HCT116 (cell line): Measurements from ENCODE around the gene STARD5.

ENCODE experiments used
- CEBPB ChIP-seq: IDR thresholded peaks from 2 replicates; pipeline ENCODE4 v1.6.1; 2012; ENCODE audit warnings: low read depth
- EZH2 ChIP-seq: fragments of 200-600 bp; sonication (generic); IDR thresholded peaks from 2 replicates; pipeline ENCODE4 v1.6.1; 2017; ENCODE audit warnings: antibody characterized with exemption, mixed run types
- EZH2phosphoT487 ChIP-seq: fragments of 200-600 bp; IDR thresholded peaks from 2 replicates; pipeline ENCODE4 v1.6.1; 2018; ENCODE audit warnings: antibody characterized with exemption, borderline replicate concordance
- JUND ChIP-seq: IDR thresholded peaks from 2 replicates; pipeline ENCODE4 v1.6.1; 2012
- POLR2A ChIP-seq: IDR thresholded peaks from 2 replicates; pipeline ENCODE4 v1.7.0; 2011; ENCODE audit warnings: borderline replicate concordance; ENCODE audit not compliant: insufficient read depth, insufficient read length; ENCODE audit errors: extremely low read depth
- POLR2AphosphoS5 ChIP-seq: IDR thresholded peaks from 2 replicates; pipeline ENCODE4 v1.6.1; 2011; ENCODE audit warnings: mild to moderate bottlenecking, low read depth, low read length, moderate library complexity
- RAD21 ChIP-seq: IDR thresholded peaks from 2 replicates; pipeline ENCODE4 v1.6.1; 2012; ENCODE audit warnings: low read depth, mild to moderate bottlenecking
- SIN3A ChIP-seq: IDR thresholded peaks from 2 replicates; pipeline ENCODE4 v1.6.1; 2012; ENCODE audit warnings: low read depth
- TCF7L2 ChIP-seq: IDR thresholded peaks from 2 replicates; pipeline ENCODE4 v1.7.0; 2011; ENCODE audit warnings: borderline replicate concordance, inconsistent platforms; ENCODE audit not compliant: insufficient read depth, insufficient read length; ENCODE audit errors: extremely low read depth
- TF ChIP-seq, protein P1 (sequence below), 3 experiments: fragments of 200-600 bp in 1 of 3; sonication (generic) in 1 of 3; IDR thresholded peaks in 2 of 3; conservative IDR thresholded peaks in 1 of 3; 2 replicates each; pipeline ENCODE4 v1.5.1; 2012 to 2017; ENCODE audit warnings: low read depth in 2 of 3, low read length in 2 of 3, antibody characterized with exemption in 1 of 3, borderline replicate concordance in 1 of 3, control low read depth in 1 of 3, mild to moderate bottlenecking in 1 of 3, mixed read lengths in 1 of 3, mixed run types in 1 of 3, moderate library complexity in 1 of 3; ENCODE audit not compliant: insufficient read depth in 1 of 3
- TF ChIP-seq, protein P2 (sequence below): IDR thresholded peaks from 2 replicates; pipeline ENCODE4 v1.6.1; 2012; ENCODE audit warnings: low read depth
- TF ChIP-seq, protein P3 (sequence below): IDR thresholded peaks from 2 replicates; pipeline ENCODE4 v1.6.1; 2011; ENCODE audit warnings: mild to moderate bottlenecking, low read length, moderate library complexity; ENCODE audit not compliant: insufficient replicate concordance; ENCODE audit errors: extremely low read depth
- TF ChIP-seq, protein P4 (sequence below): IDR thresholded peaks from 2 replicates; pipeline ENCODE4 v1.6.1; 2012

DNA sequence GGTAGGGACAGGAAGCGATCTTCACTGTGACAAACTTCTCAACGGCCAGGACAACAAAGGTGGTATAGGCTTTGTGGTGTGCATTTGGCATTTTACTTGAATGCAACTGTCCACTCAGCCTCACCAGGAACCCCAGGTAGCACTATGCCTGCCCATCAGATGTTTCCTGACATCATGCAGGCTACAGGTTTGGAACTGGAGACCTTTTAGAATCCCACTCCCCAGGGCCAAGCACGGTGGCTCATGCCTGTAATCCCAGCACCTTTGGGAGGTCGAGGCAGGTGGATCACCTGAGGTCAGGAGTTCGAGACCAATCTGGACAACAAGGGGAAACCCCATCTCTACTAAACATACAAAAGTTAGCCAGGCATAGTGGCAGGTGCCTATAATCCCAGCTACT is 9.6 kb downstream of the STARD5 start:
- TF ChIP-seq RAD21 (no peak), SIN3A (no peak), POLR2A (no peak), JUND (no peak), EZH2phosphoT487 (no peak), POLR2AphosphoS5 (no peak), CEBPB (no peak), EZH2 (no peak), TCF7L2 (no peak)
- TF ChIP-seq, protein P1, sequence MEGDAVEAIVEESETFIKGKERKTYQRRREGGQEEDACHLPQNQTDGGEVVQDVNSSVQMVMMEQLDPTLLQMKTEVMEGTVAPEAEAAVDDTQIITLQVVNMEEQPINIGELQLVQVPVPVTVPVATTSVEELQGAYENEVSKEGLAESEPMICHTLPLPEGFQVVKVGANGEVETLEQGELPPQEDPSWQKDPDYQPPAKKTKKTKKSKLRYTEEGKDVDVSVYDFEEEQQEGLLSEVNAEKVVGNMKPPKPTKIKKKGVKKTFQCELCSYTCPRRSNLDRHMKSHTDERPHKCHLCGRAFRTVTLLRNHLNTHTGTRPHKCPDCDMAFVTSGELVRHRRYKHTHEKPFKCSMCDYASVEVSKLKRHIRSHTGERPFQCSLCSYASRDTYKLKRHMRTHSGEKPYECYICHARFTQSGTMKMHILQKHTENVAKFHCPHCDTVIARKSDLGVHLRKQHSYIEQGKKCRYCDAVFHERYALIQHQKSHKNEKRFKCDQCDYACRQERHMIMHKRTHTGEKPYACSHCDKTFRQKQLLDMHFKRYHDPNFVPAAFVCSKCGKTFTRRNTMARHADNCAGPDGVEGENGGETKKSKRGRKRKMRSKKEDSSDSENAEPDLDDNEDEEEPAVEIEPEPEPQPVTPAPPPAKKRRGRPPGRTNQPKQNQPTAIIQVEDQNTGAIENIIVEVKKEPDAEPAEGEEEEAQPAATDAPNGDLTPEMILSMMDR (IDR thresholded peaks at IDR 0.05 in 2 of 3, conservative IDR thresholded peaks at IDR 0.05 in 1 of 3; ENCODE audit: borderline replicate concordance in 1 of 3, insufficient read depth in 1 of 3, low read depth in 2 of 3, low read length in 2 of 3): no peak
- TF ChIP-seq, protein P2, sequence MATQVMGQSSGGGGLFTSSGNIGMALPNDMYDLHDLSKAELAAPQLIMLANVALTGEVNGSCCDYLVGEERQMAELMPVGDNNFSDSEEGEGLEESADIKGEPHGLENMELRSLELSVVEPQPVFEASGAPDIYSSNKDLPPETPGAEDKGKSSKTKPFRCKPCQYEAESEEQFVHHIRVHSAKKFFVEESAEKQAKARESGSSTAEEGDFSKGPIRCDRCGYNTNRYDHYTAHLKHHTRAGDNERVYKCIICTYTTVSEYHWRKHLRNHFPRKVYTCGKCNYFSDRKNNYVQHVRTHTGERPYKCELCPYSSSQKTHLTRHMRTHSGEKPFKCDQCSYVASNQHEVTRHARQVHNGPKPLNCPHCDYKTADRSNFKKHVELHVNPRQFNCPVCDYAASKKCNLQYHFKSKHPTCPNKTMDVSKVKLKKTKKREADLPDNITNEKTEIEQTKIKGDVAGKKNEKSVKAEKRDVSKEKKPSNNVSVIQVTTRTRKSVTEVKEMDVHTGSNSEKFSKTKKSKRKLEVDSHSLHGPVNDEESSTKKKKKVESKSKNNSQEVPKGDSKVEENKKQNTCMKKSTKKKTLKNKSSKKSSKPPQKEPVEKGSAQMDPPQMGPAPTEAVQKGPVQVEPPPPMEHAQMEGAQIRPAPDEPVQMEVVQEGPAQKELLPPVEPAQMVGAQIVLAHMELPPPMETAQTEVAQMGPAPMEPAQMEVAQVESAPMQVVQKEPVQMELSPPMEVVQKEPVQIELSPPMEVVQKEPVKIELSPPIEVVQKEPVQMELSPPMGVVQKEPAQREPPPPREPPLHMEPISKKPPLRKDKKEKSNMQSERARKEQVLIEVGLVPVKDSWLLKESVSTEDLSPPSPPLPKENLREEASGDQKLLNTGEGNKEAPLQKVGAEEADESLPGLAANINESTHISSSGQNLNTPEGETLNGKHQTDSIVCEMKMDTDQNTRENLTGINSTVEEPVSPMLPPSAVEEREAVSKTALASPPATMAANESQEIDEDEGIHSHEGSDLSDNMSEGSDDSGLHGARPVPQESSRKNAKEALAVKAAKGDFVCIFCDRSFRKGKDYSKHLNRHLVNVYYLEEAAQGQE: no peak
- TF ChIP-seq, protein P3, sequence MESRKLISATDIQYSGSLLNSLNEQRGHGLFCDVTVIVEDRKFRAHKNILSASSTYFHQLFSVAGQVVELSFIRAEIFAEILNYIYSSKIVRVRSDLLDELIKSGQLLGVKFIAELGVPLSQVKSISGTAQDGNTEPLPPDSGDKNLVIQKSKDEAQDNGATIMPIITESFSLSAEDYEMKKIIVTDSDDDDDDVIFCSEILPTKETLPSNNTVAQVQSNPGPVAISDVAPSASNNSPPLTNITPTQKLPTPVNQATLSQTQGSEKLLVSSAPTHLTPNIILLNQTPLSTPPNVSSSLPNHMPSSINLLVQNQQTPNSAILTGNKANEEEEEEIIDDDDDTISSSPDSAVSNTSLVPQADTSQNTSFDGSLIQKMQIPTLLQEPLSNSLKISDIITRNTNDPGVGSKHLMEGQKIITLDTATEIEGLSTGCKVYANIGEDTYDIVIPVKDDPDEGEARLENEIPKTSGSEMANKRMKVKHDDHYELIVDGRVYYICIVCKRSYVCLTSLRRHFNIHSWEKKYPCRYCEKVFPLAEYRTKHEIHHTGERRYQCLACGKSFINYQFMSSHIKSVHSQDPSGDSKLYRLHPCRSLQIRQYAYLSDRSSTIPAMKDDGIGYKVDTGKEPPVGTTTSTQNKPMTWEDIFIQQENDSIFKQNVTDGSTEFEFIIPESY: no peak
- TF ChIP-seq, protein P4, sequence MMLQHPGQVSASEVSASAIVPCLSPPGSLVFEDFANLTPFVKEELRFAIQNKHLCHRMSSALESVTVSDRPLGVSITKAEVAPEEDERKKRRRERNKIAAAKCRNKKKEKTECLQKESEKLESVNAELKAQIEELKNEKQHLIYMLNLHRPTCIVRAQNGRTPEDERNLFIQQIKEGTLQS: no peak
